Kidney (tissue), 14 donors: ENCODE results near the gene JAK1. TPM values are rescaled to one million over a fixed set of nuclear protein-coding genes. Genes with fewer than 3 reads are reported as not detected.
A peak's percentile ranks its signal among the peaks of the same experiment; 100 is the strongest.

Experiments
- DNase-seq, 5 donors: peaks; one replicate each; pipeline ENCODE4 v3.0.0-alpha.2; 2013 to 2020
- FAIRE-seq: peaks from 2 replicates; lab custom pipeline; 2012; peaks lifted over from hg19 to GRCh38; lab: Jason Lieb, UNC
- H3K27ac ChIP-seq, 2 donors: one replicate each; pipeline ENCODE4 v1.7.0; 2013; ENCODE audit warnings: low read depth in 2 of 2, low read length in 2 of 2, inconsistent platforms in 1 of 2
- H3K27me3 ChIP-seq: one replicate; pipeline ENCODE4 v1.7.1; 2013; ENCODE audit warnings: low read length, inconsistent platforms; ENCODE audit not compliant: control insufficient read depth, insufficient read depth
- H3K36me3 ChIP-seq, 3 donors: one replicate each; pipeline versions ENCODE4 v1.7.0 to v1.7.1; 2013; ENCODE audit warnings: low read length in 3 of 3, control low read depth in 1 of 3, inconsistent platforms in 1 of 3; ENCODE audit not compliant: insufficient read depth in 3 of 3, control insufficient read depth in 2 of 3
- H3K4me1 ChIP-seq, 3 donors: one replicate each; pipeline versions ENCODE4 v1.7.0 to v1.7.1; 2013; ENCODE audit warnings: low read length in 3 of 3, inconsistent platforms in 1 of 3, low read depth in 1 of 3; ENCODE audit not compliant: control insufficient read depth in 2 of 3, insufficient read depth in 2 of 3
- H3K4me3 ChIP-seq, 3 donors: one replicate each; pipeline versions ENCODE4 v1.7.0 to v1.8.1; 2013; ENCODE audit warnings: low read length in 3 of 3, control low read depth in 1 of 3, inconsistent platforms in 1 of 3
- H3K9ac ChIP-seq, 3 donors: one replicate each; pipeline versions ENCODE4 v1.7.0 to v1.7.1; 2013; ENCODE audit warnings: low read length in 3 of 3, control low read depth in 1 of 3, inconsistent platforms in 1 of 3
- H3K9me3 ChIP-seq, 3 donors: one replicate each; pipeline versions ENCODE4 v1.7.0 to v1.7.1; 2013; ENCODE audit warnings: low read length in 3 of 3, control low read depth in 1 of 3, inconsistent platforms in 1 of 3; ENCODE audit not compliant: control insufficient read depth in 2 of 3, insufficient read depth in 1 of 3
- intact Hi-C: fragments of 100-400 bp; cut with DNase I; formaldehyde crosslinking; loops from one replicate; pipeline ENCODE4 v1.11.1; 2022
- polyA plus RNA-seq: library from polyadenylated mRNA; stranded (reverse); fragments of 350-450 nt; fragmentation: Illumina TruSeq; extraction: RNeasy Lipid Tissue Mini Kit (QIAGEN cat#74804); gene quantifications from one replicate; pipeline ENCODE4 v1.2.3, GENCODE V29; 2014; ENCODE audit warnings: low read depth, low replicate concordance; ENCODE audit not compliant: insufficient read depth
- total RNA-seq: library from RNA; stranded (reverse); fragmentation: NEBNext Ultra II Directional; extraction: Animal tissue kit (Norgen Biotek cat#: 25700); gene quantifications from one replicate; pipeline ENCODE4 v1.2.1, GENCODE V29; 2021
- TF ChIP-seq, protein P1 (sequence below): IDR thresholded peaks from 3 replicates; pipeline ENCODE4 v1.5.1; 2012; ENCODE audit warnings: mild to moderate bottlenecking, moderate library complexity, borderline replicate concordance; ENCODE audit not compliant: insufficient read depth; ENCODE audit errors: extremely low read depth
- donor health status: control.
- donor health status: control.
- donor health status: control.
- donor health status: control.
- donor health status: control.
- donor health status: DM: yes; HTN: yes; CAD: no.
- donor health status: Normal renal cell carcinoma (clear cell type).

Gene JAK1
- total and polyA plus RNA-seq, 2 donors from 2014 or later, result 33.6 to 173 TPM

DNA sequence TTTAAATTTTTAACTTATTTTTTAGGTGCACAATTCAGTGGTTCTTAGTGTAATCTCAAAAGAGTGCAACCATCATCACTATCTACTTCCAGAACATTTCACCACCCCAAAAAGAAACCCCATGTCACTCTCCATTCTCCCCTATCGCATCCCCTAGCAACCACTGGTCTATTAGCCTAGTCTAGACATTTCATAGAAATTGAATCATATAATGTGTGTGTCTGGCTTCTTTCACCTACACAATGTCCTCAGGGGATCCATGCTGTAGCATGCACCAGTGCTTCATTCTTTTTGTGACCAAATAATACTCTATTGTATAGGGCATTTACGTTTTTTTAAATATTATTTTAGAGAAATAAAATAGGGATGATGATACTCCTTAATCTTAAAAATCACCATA, 64.7 kb downstream of the JAK1 start:
- FAIRE-seq, result no peak
- Histone ChIP-seq H3K4me1 (peaks cover 0 to 16% (median 11%) of the 10 kb centered on the region in 3 donors), H3K9me3 (no peaks in the 10 kb centered on the region), H3K27ac (no peak overlapping the region), H3K27me3 (no peaks in the 10 kb centered on the region), H3K9ac (no peak overlapping the region), H3K36me3 (no peaks in the 10 kb centered on the region), H3K4me3 (no peak overlapping the region)
- TF ChIP-seq, protein P1, sequence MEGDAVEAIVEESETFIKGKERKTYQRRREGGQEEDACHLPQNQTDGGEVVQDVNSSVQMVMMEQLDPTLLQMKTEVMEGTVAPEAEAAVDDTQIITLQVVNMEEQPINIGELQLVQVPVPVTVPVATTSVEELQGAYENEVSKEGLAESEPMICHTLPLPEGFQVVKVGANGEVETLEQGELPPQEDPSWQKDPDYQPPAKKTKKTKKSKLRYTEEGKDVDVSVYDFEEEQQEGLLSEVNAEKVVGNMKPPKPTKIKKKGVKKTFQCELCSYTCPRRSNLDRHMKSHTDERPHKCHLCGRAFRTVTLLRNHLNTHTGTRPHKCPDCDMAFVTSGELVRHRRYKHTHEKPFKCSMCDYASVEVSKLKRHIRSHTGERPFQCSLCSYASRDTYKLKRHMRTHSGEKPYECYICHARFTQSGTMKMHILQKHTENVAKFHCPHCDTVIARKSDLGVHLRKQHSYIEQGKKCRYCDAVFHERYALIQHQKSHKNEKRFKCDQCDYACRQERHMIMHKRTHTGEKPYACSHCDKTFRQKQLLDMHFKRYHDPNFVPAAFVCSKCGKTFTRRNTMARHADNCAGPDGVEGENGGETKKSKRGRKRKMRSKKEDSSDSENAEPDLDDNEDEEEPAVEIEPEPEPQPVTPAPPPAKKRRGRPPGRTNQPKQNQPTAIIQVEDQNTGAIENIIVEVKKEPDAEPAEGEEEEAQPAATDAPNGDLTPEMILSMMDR, result no peak
- intact Hi-C loops, result no loop called here
- DNase-seq, result no peak

DNA sequence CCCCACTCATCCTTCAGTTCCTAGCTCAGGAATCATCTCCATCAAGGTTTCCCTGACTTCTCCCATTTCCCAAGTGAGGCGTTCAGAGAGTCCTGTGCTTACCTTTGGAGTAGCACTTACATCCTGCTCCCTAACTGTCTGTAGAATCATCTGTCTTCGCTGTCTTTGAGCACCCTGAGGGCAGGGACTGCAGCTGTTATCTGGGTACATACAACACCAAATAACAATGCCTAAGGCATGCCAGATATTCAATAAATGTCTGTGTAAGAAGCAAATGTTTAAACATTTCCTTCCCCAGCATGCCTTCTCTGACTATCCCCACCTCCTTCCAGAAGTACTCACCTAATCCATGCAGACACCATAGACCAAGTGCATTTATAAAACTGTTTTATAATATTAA, 65.4 kb downstream of the JAK1 start:
- no peak for FAIRE-seq

DNA sequence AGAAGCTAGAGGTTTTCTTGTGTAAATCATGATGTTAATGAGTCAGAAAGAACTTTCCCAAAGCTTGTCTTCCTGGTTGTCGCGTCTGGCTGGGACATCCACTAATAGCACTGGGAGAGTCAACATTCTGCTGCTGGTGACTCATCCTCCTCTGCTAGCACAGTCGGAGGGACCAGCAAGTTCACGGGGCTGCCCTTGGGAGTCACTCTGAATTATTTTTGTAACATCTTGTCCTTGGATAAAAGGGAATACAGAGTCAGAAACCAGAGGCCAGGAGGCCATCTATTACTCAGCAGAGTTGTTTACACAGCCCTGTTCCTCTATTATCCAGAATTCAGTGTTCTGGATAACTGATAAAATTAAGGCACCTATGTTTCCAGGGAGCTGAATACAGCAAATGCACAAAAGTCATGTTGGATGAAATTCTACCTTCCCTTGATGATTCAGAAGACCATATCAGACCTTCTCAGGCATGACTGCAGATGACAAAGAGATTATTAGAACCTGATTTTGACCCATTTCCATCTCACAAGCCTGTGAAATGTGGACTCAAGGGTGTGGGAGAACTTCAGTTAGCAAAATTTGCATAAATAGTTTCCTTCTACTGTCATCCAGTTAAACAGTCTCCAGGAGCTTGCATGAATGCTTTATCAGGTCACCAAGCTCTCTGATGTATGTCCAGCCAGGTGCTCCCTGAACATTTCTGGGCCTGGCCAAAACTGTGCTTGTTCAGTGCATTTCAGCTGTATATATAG, 68.1 kb downstream of the JAK1 start:
- Histone ChIP-seq H3K27me3 (no peaks in the 10 kb centered on the region), H3K9ac (peak overlapping the region in 1 of 3 donors; percentile 55), H3K4me3 (peak overlapping the region in 1 of 3 donors; percentile 29), H3K9me3 (no peaks in the 10 kb centered on the region), H3K27ac (peak overlapping the region; percentile 84 to 86), H3K4me1 (peaks cover 0 to 28% (median 20%) of the 10 kb centered on the region in 3 donors), H3K36me3 (no peaks in the 10 kb centered on the region)
- TF ChIP-seq, protein P1, result no peak
- intact Hi-C loops, result no loop called here
- DNase-seq (peak in 4 of 5 donors; percentile 32 to 94 (median 77)), FAIRE-seq (peak; percentile 89)

More for the DNA sequence above, 65.4 kb downstream of the JAK1 start:
- no peak overlapping the region for H3K9ac ChIP-seq
- no peaks in the 10 kb centered on the region for H3K27me3 ChIP-seq
- peaks cover 0 to 24% (median 13%) of the 10 kb centered on the region in 3 donors for H3K4me1 ChIP-seq
- no peaks in the 10 kb centered on the region for H3K36me3 ChIP-seq
- TF ChIP-seq, protein P1, result no peak
- no peak for DNase-seq
- intact Hi-C loops, result no loop called here
- no peak overlapping the region for H3K4me3 ChIP-seq
- H3K27ac ChIP-seq, result no peak overlapping the region
- H3K9me3 ChIP-seq, result no peaks in the 10 kb centered on the region
